AG20443 (cell line): ENCODE measurements around the gene CEACAM1.
"Not testable (repeated sequence)": the region's sequence is repeated elsewhere in the genome, so short reads cannot be mapped to it uniquely, and the experiment has no call there.

Experiments
- DNase-seq: peaks from one replicate; pipeline ENCODE4 v3.0.0; 2012; ENCODE audit warnings: low spot score, mixed read lengths

Gene CEACAM1

DNA sequence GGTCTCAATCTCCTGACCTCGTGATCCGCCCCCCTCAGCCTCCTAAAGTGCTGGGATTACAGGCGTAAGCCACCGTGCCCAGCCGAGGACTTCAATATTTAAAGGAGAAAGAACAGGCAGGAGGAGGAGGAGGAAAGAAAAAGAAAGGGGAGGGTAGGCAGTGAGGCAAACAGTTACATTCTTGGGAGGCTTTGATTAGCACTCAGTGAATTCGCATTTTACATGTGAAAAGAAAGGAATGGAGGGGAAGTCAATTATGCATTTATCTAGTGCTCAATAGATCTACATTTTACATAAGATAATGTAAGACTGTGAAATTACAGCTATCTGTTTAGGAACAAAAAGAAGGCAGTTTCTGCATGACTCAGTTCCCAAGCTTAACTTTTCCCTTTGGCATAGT, 54.6 kb downstream of the CEACAM1 start:
- DNase-seq: no peak

DNA sequence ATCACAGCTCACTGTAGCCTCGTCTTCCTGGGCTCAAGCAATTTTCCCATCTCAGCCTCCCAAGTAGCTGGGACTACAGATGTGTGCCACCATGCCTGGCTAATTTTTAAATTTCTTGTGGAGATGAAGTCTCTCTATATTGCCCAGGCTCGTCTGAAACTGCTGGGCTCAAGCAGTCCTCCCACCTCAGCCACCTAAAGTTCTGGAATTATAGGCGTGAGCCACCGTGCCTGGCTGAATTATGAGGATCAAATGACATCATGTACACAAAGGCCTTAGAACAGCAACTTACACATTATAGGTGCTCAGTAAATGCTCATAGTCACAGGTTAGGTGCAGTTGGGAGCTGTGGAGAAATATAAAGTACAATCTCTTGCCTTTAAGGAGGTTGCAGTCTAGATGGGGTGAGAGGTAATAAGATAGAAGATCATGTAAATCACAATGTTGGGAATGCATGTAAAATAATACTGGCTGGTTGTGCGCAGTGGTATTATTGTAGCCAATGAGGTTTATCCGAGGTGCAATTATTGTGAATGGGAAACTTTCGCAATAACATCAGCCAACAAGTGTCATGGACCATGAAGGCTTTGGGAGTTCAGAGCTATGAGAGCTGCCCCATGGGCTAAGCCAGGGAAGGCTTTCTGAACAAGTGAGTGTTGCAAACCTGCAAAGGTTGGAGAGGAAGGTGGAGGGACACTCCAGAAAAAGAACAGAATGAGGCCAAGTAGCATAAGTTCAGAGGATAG, 55.7 kb downstream of the CEACAM1 start:
- no peak for DNase-seq

DNA sequence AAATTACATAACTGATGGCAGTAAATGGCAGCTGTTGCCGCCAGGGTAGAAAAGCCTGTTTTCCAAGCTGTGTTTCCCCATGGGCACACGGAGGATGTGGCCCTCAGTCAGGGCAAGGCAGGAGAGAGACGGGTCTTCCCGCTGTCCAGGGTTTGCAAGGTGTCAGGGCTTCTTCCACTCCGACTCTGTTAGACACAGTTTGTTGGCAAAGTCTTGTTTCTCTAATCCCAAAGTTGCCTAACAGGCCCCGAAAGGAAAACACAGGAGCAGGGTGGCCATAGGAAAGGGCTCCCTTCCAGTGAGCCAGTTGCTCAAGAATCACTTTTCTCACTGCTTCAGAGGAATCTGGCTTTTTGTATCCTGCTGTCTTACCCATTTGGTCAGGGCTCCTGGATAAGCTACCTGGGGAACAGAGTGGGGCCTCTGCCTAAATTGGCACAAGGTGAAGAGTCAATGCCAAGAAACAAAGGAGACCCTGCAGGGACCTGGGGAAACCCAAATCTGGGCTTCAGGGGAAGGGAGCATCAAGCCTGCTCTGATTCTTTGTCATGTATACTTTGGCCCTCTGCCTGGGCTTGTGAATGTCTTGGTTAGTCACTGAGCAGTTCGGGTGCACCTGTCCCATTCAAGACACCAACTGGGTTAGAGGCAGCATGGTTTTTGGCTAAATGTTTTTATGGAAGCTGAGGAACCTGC, 56.6 kb downstream of the CEACAM1 start:
- DNase-seq: no peak

DNA sequence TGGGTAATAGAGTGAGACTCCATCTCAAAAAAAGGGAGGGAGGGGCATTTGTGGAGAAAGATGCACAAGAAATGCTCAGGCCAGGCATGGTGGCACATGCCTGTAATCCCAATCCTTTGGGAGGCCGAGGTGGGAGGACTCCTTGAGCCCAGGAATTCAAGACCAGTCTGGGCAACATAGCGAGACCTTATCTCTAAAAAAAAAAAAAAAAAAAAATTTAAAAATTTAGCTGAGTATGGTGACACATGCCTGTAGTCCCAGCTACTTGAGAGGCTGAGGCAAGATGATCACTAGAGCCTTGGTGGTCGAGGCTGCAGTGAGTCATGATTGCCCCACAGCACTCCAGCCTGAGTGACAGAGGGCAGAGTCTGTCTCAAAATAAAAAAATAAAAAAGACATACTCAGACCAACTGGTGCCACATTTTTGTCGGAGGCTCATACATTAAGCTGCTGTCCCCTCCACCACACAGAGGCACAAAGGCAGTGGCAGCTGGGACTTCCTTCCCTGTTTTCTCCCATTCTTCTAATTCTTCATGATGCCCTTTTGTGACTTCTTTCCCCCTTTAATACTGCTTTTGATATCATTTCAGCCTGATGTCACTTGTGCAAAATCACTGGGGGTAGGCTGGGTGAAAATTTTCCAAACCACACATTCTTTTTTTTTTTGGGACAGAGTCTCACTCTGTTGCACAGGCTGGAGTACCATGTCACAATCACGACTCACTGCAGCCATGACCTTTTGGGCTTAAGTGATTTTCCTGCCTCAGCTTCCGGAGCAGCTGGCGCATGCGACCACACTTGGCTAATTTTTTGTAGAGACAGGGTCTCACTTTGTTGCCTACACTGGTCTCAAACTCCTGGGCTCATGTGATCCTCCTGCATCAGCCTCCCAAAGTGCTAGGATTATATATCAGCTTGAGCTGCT, 58.7 kb downstream of the CEACAM1 start:
- no peak for DNase-seq

DNA sequence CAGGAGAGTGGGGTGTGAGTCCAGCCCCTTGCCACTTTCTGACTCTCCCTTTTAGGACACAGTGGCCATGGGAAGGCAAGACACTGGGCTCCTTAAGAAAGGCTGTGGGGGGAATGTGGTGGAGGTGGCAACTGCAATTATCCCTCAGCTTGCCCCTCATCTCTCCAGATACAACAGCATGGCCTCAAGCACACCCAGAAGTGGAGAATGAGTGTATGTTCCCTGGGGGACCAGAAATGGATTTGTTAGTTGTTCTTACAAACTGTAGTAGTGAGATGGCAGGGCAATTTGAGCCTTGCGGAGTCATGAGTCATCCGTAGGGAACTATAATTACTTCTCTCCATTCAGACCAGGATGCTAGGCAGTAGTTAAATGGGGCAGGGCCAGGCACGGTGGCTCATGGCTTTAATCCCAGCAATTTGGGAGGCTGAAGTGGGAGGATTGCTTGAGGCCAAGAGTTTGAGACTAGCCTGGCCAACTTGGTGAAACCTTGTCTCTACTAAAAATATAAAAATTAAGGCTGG, 59.9 kb downstream of the CEACAM1 start:
- DNase-seq: peak; percentile 77

DNA sequence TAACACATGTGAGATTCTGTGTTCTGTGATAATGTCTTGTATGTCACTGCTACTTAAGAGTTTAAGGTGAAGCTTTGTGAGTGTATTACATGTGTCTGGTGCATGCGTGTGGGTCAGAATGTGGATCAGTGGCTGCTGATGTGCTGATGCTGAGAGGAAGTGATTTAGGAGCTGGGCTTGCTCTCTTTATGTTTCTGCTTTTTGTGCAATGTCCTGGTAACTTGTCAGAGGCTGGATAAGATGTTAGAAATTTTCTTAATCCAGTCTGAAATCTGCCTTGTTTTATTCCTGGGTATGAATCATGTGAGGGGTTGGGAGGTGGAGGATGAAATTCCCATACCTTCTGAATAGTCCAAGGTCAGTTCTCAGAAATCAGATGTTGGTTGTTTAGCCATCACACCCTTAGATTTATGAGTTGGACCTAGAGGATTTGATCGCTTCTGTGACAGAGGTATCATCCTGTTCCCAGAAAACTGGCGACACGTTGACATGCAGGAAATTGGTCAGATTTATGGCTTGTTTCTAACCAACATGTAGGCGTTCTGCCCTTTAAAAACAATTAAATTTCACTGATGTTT, 61.0 kb downstream of the CEACAM1 start:
- no peak for DNase-seq

DNA sequence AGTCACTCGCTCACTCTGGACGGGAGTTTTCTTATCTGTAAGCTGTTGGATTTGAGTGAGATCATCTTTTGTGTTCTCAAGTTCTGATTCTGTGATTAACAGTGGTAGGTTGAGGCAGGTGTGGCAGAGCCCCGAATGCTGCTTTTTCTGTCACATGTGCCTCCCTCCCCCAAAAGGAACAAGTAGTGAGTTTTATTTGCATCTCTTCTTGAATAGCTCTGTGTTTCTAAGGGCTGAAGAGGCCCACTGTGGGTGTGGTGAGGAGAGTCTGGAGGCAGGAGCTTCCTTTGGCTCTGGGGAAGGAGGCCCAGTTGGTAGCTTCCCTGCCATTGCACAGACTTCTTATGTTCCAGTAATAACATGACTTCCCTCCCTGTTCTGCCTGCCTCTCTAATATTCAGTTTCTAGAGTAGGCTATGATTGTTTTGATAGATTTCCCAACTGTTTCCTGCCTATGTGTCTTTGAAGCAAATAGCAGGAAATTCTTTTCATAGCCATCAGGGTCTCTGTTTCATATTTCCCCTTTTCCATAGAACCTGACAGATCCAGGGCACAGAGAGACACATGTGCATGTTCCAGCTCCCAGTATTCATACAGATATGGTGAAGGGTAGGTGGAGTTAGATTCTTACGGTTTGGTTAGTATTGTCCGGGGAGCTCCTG, 61.6 kb downstream of the CEACAM1 start:
- DNase-seq: no peak

DNA sequence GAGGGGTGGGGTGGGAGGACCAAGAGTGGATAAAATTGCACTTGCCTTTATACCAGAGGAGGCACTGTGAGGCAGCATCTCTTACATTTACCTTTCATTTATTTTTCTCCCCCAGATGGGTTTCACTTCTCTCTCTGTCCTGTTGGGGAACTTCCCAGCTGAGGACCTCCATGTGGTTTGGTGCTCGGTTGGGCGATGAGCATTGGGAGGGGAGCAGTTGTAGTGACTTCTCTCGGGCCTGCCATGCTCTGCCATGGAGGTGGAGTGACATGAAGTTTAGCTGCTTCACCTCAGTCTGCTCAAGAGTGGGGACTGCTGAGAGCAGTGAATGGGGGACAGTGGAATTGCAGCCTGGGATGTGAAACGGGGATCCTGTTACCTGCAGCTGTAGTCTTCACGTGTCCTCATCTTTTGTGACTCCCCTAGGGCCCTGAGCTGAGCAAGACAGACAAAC, 62.4 kb downstream of the CEACAM1 start:
- DNase-seq: no peak

DNA sequence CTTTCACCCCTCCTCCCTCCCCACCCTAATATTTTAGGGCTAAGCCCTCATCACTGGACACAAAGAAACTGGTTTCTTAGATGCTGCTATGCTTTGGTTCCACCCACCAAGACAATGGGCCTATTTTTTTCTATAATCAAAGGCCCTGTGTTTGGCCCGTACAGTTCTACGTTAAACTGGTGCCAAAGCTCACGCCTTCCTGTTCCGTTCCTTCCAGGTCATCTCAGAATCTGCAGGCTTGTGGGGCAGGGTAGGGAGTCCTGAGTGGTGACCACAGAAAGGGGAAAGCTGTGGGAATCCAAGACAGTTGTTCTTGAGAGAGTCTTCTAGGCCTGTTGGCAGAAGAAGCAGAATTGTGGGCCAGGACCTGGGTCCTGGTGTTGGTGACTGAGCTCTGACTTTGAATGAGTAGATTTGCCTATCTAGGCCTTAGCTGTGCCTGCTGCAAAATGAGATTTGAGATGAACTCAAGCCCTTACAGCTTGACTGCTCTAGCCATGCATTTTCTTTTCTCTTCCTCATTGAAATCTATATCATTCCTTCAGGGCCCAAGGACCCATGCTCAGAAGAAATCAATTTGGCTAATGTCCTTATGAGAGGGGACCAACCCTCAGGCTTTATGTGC, 66.5 kb downstream of the CEACAM1 start:
- no peak for DNase-seq

DNA sequence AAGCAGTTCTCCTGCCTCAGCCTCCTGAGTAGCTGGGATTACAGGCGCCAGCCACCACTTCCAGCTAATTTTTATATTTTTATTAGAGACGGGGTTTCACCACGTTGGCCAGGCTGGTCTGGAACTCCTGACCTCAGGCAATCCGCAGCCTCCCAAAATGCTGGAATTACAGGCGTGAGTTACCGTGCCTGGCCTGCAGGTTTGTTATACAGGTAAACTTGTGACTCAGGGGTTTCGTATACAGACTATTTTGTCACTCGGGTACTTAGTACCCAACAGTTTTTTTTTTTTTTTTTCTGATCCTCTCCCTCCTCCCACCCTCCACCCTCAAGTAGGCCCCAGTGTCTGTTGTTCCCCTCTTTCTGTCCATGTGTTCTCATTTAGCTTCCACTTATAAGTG, 67.0 kb downstream of the CEACAM1 start:
- not testable (repeated sequence) for DNase-seq

DNA sequence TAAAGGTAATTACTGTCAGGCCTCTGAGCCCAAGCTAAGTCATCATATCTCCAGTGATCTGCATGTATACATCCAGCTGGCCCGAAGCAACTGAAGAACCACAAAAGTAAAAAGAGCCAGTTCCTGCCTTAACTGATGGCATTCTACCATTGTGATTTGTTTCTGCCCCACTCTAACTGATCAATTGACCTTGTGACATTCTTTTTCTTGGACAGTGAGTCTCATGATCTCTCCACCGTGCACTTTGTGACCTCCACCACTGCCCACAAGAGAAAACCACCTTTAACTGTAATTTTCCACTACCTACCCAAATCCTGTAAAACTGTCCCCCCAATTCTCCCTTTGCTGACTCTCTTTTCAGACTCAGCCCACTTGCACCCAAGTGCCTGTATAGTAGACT, 68.4 kb downstream of the CEACAM1 start:
- DNase-seq: no peak
